ENCODE measurements around the gene SLCO4A1. TPM values are rescaled to one million over a fixed set of nuclear protein-coding genes. Genes with fewer than 3 reads are reported as not detected.

Gene SLCO4A1
- total and polyA plus RNA-seq, 9 of the 15 experiments (the other 6 are each of a cell fraction or from before 2014, with no cell fraction given): 1.6 to 21.9 (median 12.8) TPM

DNA sequence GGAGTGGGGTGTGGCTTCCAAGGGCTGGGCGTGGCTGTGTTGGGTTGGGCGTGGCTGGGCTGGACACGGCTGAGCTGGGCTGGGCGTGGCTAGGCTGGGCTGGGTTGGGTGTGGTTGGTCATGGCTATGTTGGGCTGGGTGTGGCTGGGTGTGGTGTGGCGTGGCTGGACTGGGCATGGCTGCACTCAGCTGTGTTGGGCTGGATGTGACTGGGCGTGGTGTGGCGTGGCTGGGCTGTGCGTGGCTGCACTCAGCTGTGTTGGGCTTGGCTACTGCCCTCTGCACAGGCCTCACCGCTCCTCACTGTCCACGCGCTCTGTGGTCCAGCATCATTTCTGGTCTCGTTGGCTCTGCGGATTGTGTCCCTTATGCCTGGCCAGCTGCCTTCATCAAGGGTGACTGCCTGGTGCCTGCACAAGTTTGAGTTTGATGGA, 43.5 kb upstream of the SLCO4A1 start (continued):
- TF ChIP-seq ZNF175 (CRISPR knock-in tag; IDR thresholded peaks at IDR 0.05; ENCODE audit: low read depth): no peak
- TF ChIP-seq TRIM28 (IDR thresholded peaks at IDR 0.05): no peak
- TF ChIP-seq, protein P1, sequence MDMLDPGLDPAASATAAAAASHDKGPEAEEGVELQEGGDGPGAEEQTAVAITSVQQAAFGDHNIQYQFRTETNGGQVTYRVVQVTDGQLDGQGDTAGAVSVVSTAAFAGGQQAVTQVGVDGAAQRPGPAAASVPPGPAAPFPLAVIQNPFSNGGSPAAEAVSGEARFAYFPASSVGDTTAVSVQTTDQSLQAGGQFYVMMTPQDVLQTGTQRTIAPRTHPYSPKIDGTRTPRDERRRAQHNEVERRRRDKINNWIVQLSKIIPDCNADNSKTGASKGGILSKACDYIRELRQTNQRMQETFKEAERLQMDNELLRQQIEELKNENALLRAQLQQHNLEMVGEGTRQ (CRISPR knock-in tag; IDR thresholded peaks at IDR 0.05): no peak
- TF ChIP-seq, protein P2, sequence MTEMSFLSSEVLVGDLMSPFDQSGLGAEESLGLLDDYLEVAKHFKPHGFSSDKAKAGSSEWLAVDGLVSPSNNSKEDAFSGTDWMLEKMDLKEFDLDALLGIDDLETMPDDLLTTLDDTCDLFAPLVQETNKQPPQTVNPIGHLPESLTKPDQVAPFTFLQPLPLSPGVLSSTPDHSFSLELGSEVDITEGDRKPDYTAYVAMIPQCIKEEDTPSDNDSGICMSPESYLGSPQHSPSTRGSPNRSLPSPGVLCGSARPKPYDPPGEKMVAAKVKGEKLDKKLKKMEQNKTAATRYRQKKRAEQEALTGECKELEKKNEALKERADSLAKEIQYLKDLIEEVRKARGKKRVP (CRISPR knock-in tag; IDR thresholded peaks at IDR 0.05): no peak
- no peak for TF ChIP-seq ZNF551 (CRISPR knock-in tag; IDR thresholded peaks at IDR 0.05)
- no peak for TF ChIP-seq NONO (IDR thresholded peaks at IDR 0.05; ENCODE audit: low read depth in 2 of 2, low read length in 1 of 2)
- TF ChIP-seq CXXC5 (CRISPR knock-in tag; IDR thresholded peaks at IDR 0.05): peak; percentile 65
- TF ChIP-seq BHLHE40 (IDR thresholded peaks at IDR 0.05; ENCODE audit: low read length): peak; percentile 60; the same call in 1 of the 2 replicates
- TF ChIP-seq SIN3A (IDR thresholded peaks at IDR 0.05; ENCODE audit: borderline replicate concordance in 2 of 2, control insufficient read depth in 1 of 2, low read depth in 2 of 2, low read length in 2 of 2): peak; percentile 82 to 83; a peak in 2 of 4 replicates
- TF ChIP-seq GABPA (tag; conservative IDR thresholded peaks at IDR 0.05; ENCODE audit: low read depth): no peak
- TF ChIP-seq, protein P3, sequence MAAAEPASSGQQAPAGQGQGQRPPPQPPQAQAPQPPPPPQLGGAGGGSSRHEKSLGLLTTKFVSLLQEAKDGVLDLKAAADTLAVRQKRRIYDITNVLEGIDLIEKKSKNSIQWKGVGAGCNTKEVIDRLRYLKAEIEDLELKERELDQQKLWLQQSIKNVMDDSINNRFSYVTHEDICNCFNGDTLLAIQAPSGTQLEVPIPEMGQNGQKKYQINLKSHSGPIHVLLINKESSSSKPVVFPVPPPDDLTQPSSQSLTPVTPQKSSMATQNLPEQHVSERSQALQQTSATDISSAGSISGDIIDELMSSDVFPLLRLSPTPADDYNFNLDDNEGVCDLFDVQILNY (CRISPR knock-in tag; IDR thresholded peaks at IDR 0.05): no peak
- TF ChIP-seq, protein P4, sequence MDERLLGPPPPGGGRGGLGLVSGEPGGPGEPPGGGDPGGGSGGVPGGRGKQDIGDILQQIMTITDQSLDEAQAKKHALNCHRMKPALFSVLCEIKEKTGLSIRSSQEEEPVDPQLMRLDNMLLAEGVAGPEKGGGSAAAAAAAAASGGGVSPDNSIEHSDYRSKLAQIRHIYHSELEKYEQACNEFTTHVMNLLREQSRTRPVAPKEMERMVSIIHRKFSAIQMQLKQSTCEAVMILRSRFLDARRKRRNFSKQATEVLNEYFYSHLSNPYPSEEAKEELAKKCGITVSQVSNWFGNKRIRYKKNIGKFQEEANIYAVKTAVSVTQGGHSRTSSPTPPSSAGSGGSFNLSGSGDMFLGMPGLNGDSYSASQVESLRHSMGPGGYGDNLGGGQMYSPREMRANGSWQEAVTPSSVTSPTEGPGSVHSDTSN (CRISPR knock-in tag; IDR thresholded peaks at IDR 0.05; ENCODE audit: low read depth): no peak
- TF ChIP-seq, protein P4 (tag; conservative IDR thresholded peaks at IDR 0.05; ENCODE audit: low read depth): no peak
- no peak for TF ChIP-seq SUPT5H (IDR thresholded peaks at IDR 0.05)
- TF ChIP-seq ZNF354B (CRISPR knock-in tag; IDR thresholded peaks at IDR 0.05): no peak
- TF ChIP-seq ELF2 (CRISPR knock-in tag; IDR thresholded peaks at IDR 0.05): no peak
- TF ChIP-seq MTA3 (IDR thresholded peaks at IDR 0.05; ENCODE audit: borderline replicate concordance): peak; percentile 92
- no peak for TF ChIP-seq DDX20 (tag; IDR thresholded peaks at IDR 0.05; ENCODE audit: low read depth)
- TF ChIP-seq, protein P5, sequence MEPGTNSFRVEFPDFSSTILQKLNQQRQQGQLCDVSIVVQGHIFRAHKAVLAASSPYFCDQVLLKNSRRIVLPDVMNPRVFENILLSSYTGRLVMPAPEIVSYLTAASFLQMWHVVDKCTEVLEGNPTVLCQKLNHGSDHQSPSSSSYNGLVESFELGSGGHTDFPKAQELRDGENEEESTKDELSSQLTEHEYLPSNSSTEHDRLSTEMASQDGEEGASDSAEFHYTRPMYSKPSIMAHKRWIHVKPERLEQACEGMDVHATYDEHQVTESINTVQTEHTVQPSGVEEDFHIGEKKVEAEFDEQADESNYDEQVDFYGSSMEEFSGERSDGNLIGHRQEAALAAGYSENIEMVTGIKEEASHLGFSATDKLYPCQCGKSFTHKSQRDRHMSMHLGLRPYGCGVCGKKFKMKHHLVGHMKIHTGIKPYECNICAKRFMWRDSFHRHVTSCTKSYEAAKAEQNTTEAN (CRISPR knock-in tag; IDR thresholded peaks at IDR 0.05): no peak
- TF ChIP-seq ZNF764 (CRISPR knock-in tag; IDR thresholded peaks at IDR 0.05; ENCODE audit: low read depth): no peak
- TF ChIP-seq GABPB1 (CRISPR knock-in tag; IDR thresholded peaks at IDR 0.05): peak; percentile 43; the same call in 1 of the 2 replicates
- TF ChIP-seq, protein P6, sequence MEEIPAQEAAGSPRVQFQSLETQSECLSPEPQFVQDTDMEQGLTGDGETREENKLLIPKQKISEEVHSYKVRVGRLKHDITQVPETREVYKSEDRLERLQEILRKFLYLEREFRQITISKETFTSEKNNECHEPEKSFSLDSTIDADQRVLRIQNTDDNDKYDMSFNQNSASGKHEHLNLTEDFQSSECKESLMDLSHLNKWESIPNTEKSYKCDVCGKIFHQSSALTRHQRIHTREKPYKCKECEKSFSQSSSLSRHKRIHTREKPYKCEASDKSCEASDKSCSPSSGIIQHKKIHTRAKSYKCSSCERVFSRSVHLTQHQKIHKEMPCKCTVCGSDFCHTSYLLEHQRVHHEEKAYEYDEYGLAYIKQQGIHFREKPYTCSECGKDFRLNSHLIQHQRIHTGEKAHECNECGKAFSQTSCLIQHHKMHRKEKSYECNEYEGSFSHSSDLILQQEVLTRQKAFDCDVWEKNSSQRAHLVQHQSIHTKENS (CRISPR knock-in tag; IDR thresholded peaks at IDR 0.05): no peak

All from K562 (cell line).